HG02885 (cell line): ENCODE results near the gene SMTN.
"Not testable (repeated sequence)": the region's sequence is repeated elsewhere in the genome, so short reads cannot be mapped to it uniquely, and the experiment has no call there.

Experiments
- ATAC-seq: cut with Tn5 transposase; IDR thresholded peaks from one replicate; pipeline ENCODE4 v1.9.1; 2021; ENCODE audit warnings: mild to moderate bottlenecking; ENCODE audit not compliant: unreplicated experiment, poor library complexity

SMTN gene

GRCh38 chr22:31089160-31090100, 8.3 kb downstream of the SMTN start:
- no peak for ATAC-seq

GRCh38 chr22:31090217-31091085, 9.3 kb downstream of the SMTN start:
- ATAC-seq: no peak

- no peak for ATAC-seq
These were observed 10.2 kb downstream of the SMTN start for GRCh38 chr22:31091106-31091975.

GRCh38 chr22:31092161-31092560, 11.0 kb downstream of the SMTN start:
- no peak for ATAC-seq

GRCh38 chr22:31093086-31093850, 12.2 kb downstream of the SMTN start:
- ATAC-seq: no peak

GRCh38 chr22:31094021-31094551, 13.0 kb downstream of the SMTN start:
- ATAC-seq: no peak

GRCh38 chr22:31094741-31095140, 13.6 kb downstream of the SMTN start:
- no peak for ATAC-seq

GRCh38 chr22:31095637-31096249, 14.6 kb downstream of the SMTN start:
- ATAC-seq: no peak

GRCh38 chr22:31096657-31097279, 15.7 kb downstream of the SMTN start:
- ATAC-seq: no peak

GRCh38 chr22:31097539-31097938, 16.4 kb downstream of the SMTN start:
- ATAC-seq: not testable (repeated sequence)

GRCh38 chr22:31097941-31098631, 17.0 kb downstream of the SMTN start:
- no peak for ATAC-seq

GRCh38 chr22:31098632-31099110, 17.6 kb downstream of the SMTN start:
- ATAC-seq: no peak

- no peak for ATAC-seq
These were observed 18.3 kb downstream of the SMTN start for GRCh38 chr22:31099386-31099785.

GRCh38 chr22:31099841-31100761, 19.0 kb downstream of the SMTN start:
- ATAC-seq: no peak

GRCh38 chr22:31100762-31101525, 19.8 kb downstream of the SMTN start:
- ATAC-seq: no peak
